Colonic mucosa (tissue), 4 donors: ENCODE results near the gene ANKRD23. TPM values are rescaled to one million over a fixed set of nuclear protein-coding genes. Genes with fewer than 3 reads are reported as not detected.

Source experiments
- DNase-seq: peaks from one replicate; pipeline ENCODE4 v3.0.0-alpha.2; 2020
- H3K27ac ChIP-seq: fragments of 200-600 bp; one replicate; pipeline ENCODE4 v1.8.0; 2021
- H3K27me3 ChIP-seq: fragments of 200-600 bp; one replicate; pipeline ENCODE4 v1.8.0; 2021
- H3K36me3 ChIP-seq: fragments of 200-600 bp; one replicate; pipeline ENCODE4 v1.8.0; 2021
- H3K4me1 ChIP-seq: fragments of 200-600 bp; one replicate; pipeline ENCODE4 v1.8.0; 2021; ENCODE audit warnings: mild to moderate bottlenecking
- H3K4me3 ChIP-seq: fragments of 200-600 bp; one replicate; pipeline ENCODE4 v1.8.0; 2021
- H3K9ac ChIP-seq, 2 donors: one replicate each; pipeline ENCODE4 v1.7.0; 2013; ENCODE audit warnings: control low read depth in 2 of 2, low read depth in 2 of 2, low read length in 2 of 2
- H3K9me3 ChIP-seq: fragments of 200-600 bp; one replicate; pipeline ENCODE4 v1.8.0; 2021
- CTCF ChIP-seq: fragments of 200-600 bp; IDR thresholded peaks from one replicate; pipeline ENCODE4 v1.8.0; 2022; ENCODE audit warnings: antibody characterized with exemption, mild to moderate bottlenecking
- intact Hi-C: fragments of 100-400 bp; cut with DNase I; formaldehyde crosslinking; loops from one replicate; pipeline ENCODE4 v1.14.1; 2022
- total RNA-seq, 2 donors: library from RNA; stranded (reverse); fragmentation: NEBNext Ultra II Directional in 1 of 2; extraction: Animal tissue kit (Norgen Biotek cat#: 25700) in 1 of 2; gene quantifications; one replicate each; pipeline ENCODE4 v1.2.1, GENCODE V29; 2021
- donor health status: healthy.
- donor health status: DM: no; HTN: no; CAD: no.
- donor health status: DM: no; HTN: no; CAD: no.

ANKRD23 gene
- total RNA-seq, 2 donors from 2014 or later, result 1.4 to 4.1 TPM

- intact Hi-C loops, result no loop called here
- Histone ChIP-seq H3K4me3 (no peak overlapping the region), H3K27ac (peak overlapping the region; percentile 20), H3K9ac (peak overlapping the region in 1 of 2 donors; percentile 38), H3K27me3 (no peaks in the 10 kb centered on the region), H3K36me3 (no peaks in the 10 kb centered on the region), H3K4me1 (peaks cover 9% of the 10 kb centered on the region), H3K9me3 (no peaks in the 10 kb centered on the region)
- peak; percentile 80 for DNase-seq
- TF ChIP-seq CTCF, result no peak
Observed at GRCh38 chr2:96888072-96889011, 44.5 kb upstream of the ANKRD23 start.

- no peak for DNase-seq
- H3K9me3 ChIP-seq, result no peaks in the 10 kb centered on the region
- no peaks in the 10 kb centered on the region for H3K36me3 ChIP-seq
- H3K9ac ChIP-seq, result peak overlapping the region in 1 of 2 donors; percentile 22
- peak overlapping the region; percentile 20 for H3K27ac ChIP-seq
- H3K4me3 ChIP-seq, result no peak overlapping the region
- intact Hi-C loops, result no loop called here
- H3K27me3 ChIP-seq, result no peaks in the 10 kb centered on the region
- no peak for TF ChIP-seq CTCF
- H3K4me1 ChIP-seq, result peaks cover 9% of the 10 kb centered on the region
Observed at GRCh38 chr2:96887493-96888012, 43.7 kb upstream of the ANKRD23 start.

- no peak for TF ChIP-seq CTCF
- Histone ChIP-seq H3K9ac (no peak overlapping the region), H3K4me3 (no peak overlapping the region), H3K27me3 (no peaks in the 10 kb centered on the region), H3K9me3 (no peaks in the 10 kb centered on the region), H3K36me3 (no peaks in the 10 kb centered on the region), H3K27ac (no peak overlapping the region), H3K4me1 (peaks cover 9% of the 10 kb centered on the region)
- intact Hi-C loops, result no loop called here
- no peak for DNase-seq
Observed at GRCh38 chr2:96885432-96886347, 41.9 kb upstream of the ANKRD23 start.

- DNase-seq, result no peak
- no peak overlapping the region for H3K4me3 ChIP-seq
Observed at GRCh38 chr2:96884299-96885094, 40.7 kb upstream of the ANKRD23 start.

More at GRCh38 chr2:96884299-96885094, 40.7 kb upstream of the ANKRD23 start:
- no peaks in the 10 kb centered on the region for H3K9me3 ChIP-seq
- H3K36me3 ChIP-seq, result no peaks in the 10 kb centered on the region
- intact Hi-C loops, result no loop called here
- H3K27ac ChIP-seq, result no peak overlapping the region
- no peak overlapping the region for H3K9ac ChIP-seq
- H3K4me1 ChIP-seq, result peaks cover 9% of the 10 kb centered on the region
- H3K27me3 ChIP-seq, result no peaks in the 10 kb centered on the region
- no peak for TF ChIP-seq CTCF
